Kidney (tissue), 14 donors: Measurements from ENCODE around the gene PPFIA4. TPM values are rescaled to one million over a fixed set of nuclear protein-coding genes. Genes with fewer than 3 reads are reported as not detected.

Experiments
- DNase-seq, 5 donors: peaks; one replicate each; pipeline ENCODE4 v3.0.0-alpha.2; 2013 to 2020
- FAIRE-seq: peaks from 2 replicates; lab custom pipeline; 2012; peaks lifted over from hg19 to GRCh38; lab: Jason Lieb, UNC
- H3K27ac ChIP-seq, 2 donors: one replicate each; pipeline ENCODE4 v1.7.0; 2013; ENCODE audit warnings: low read depth in 2 of 2, low read length in 2 of 2, inconsistent platforms in 1 of 2
- H3K27me3 ChIP-seq: one replicate; pipeline ENCODE4 v1.7.1; 2013; ENCODE audit warnings: low read length, inconsistent platforms; ENCODE audit not compliant: control insufficient read depth, insufficient read depth
- H3K36me3 ChIP-seq, 3 donors: one replicate each; pipeline versions ENCODE4 v1.7.0 to v1.7.1; 2013; ENCODE audit warnings: low read length in 3 of 3, control low read depth in 1 of 3, inconsistent platforms in 1 of 3; ENCODE audit not compliant: insufficient read depth in 3 of 3, control insufficient read depth in 2 of 3
- H3K4me1 ChIP-seq, 3 donors: one replicate each; pipeline versions ENCODE4 v1.7.0 to v1.7.1; 2013; ENCODE audit warnings: low read length in 3 of 3, inconsistent platforms in 1 of 3, low read depth in 1 of 3; ENCODE audit not compliant: control insufficient read depth in 2 of 3, insufficient read depth in 2 of 3
- H3K4me3 ChIP-seq, 3 donors: one replicate each; pipeline versions ENCODE4 v1.7.0 to v1.8.1; 2013; ENCODE audit warnings: low read length in 3 of 3, control low read depth in 1 of 3, inconsistent platforms in 1 of 3
- H3K9ac ChIP-seq, 3 donors: one replicate each; pipeline versions ENCODE4 v1.7.0 to v1.7.1; 2013; ENCODE audit warnings: low read length in 3 of 3, control low read depth in 1 of 3, inconsistent platforms in 1 of 3
- H3K9me3 ChIP-seq, 3 donors: one replicate each; pipeline versions ENCODE4 v1.7.0 to v1.7.1; 2013; ENCODE audit warnings: low read length in 3 of 3, control low read depth in 1 of 3, inconsistent platforms in 1 of 3; ENCODE audit not compliant: control insufficient read depth in 2 of 3, insufficient read depth in 1 of 3
- CTCF ChIP-seq: IDR thresholded peaks from 3 replicates; pipeline ENCODE4 v1.5.1; 2012; ENCODE audit warnings: mild to moderate bottlenecking, moderate library complexity, borderline replicate concordance; ENCODE audit not compliant: insufficient read depth; ENCODE audit errors: extremely low read depth
- intact Hi-C: fragments of 100-400 bp; cut with DNase I; formaldehyde crosslinking; loops from one replicate; pipeline ENCODE4 v1.11.1; 2022
- polyA plus RNA-seq: library from polyadenylated mRNA; stranded (reverse); fragments of 350-450 nt; fragmentation: Illumina TruSeq; extraction: RNeasy Lipid Tissue Mini Kit (QIAGEN cat#74804); gene quantifications from one replicate; pipeline ENCODE4 v1.2.3, GENCODE V29; 2014; ENCODE audit warnings: low read depth, low replicate concordance; ENCODE audit not compliant: insufficient read depth
- total RNA-seq: library from RNA; stranded (reverse); fragmentation: NEBNext Ultra II Directional; extraction: Animal tissue kit (Norgen Biotek cat#: 25700); gene quantifications from one replicate; pipeline ENCODE4 v1.2.1, GENCODE V29; 2021
- donor health status: control.
- donor health status: control.
- donor health status: control.
- donor health status: control.
- donor health status: control.
- donor health status: DM: yes; HTN: yes; CAD: no.
- donor health status: Normal renal cell carcinoma (clear cell type).

PPFIA4 gene
- total and polyA plus RNA-seq, 2 donors from 2014 or later: 1.7 to 5.2 TPM

DNA sequence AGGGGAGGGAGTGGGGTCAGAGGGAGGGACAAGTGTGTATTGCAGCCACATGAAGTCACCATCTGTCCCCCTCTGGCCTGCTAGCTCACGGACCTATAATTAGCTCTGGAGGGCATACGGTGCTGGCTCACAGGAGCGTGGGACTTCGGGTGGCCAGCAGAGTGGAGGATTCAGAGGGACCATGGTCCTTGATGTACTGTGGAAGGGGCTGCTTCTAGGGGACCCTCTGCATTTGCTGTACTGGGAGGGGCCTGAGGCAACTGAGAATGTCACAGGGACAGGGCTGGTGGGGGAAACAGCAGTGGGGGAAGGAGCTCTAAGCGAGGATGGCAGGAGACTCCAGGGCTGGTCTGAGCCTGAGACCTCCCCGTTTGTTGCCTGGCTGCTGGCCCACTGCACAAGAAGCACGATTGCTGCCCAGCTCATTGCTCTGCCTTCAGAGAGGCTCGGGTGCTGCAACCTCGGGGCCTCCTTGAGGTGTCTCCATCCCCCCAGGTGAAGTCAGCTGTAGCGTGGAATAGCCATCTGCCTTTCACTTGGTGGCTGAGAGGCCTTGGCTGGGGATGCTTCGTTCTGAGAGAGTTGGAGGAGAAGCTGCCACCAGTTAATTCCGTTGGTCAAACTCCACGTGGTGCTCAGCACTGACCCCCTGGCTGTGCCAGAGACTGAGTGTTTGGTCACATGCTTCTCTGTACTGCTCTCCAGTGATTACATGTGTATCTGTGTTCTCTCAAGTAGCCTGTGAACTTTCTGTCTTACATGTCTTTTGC lies 2.7 kb downstream of the PPFIA4 start:
- FAIRE-seq (no peak), DNase-seq (peak in 1 of 5 donors; percentile 62)
- Histone ChIP-seq H3K4me1 (peaks cover 0 to 8% (median 0%) of the 10 kb centered on the region in 3 donors), H3K27me3 (no peaks in the 10 kb centered on the region), H3K9ac (no peak overlapping the region), H3K4me3 (no peak overlapping the region), H3K27ac (no peak overlapping the region), H3K9me3 (no peaks in the 10 kb centered on the region), H3K36me3 (peaks cover 2 to 4% (median 3%) of the 10 kb centered on the region in 3 donors)
- intact Hi-C loops: no loop called here
- no peak for TF ChIP-seq CTCF

DNA sequence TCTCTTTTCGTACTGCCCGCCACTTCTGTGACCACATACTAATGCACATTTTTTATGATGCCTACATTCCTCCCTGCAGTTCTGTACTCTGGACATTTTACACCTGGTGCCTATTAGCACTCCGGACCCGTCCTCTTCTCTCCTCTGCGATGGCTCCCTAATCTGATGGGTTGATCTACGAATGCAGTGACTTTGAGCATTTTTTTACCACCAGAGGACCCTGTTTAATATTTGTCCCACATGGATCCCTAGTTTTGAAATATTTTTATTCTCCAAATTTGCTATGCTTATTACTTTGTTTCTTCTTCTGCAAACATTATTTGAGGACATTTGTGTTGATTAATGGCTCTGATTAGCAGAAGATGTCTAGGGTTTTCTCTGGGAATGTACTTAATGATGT lies 5.2 kb downstream of the PPFIA4 start:
- no peaks in the 10 kb centered on the region for H3K27me3 ChIP-seq
- no peak for DNase-seq
- H3K9ac ChIP-seq: no peak overlapping the region
- H3K4me1 ChIP-seq: peaks cover 0 to 5% (median 0%) of the 10 kb centered on the region in 3 donors
- no peak for FAIRE-seq
- TF ChIP-seq CTCF: no peak
- intact Hi-C loops: no loop called here
- no peak overlapping the region for H3K4me3 ChIP-seq
- no peaks in the 10 kb centered on the region for H3K36me3 ChIP-seq
- no peaks in the 10 kb centered on the region for H3K9me3 ChIP-seq
- no peak overlapping the region for H3K27ac ChIP-seq

GRCh38 chr1:203033287-203033686 lies 7.0 kb downstream of the PPFIA4 start:
- FAIRE-seq (no peak), DNase-seq (peak in 1 of 5 donors; percentile 12)
- Histone ChIP-seq H3K27ac (no peak overlapping the region), H3K4me1 (no peaks in the 10 kb centered on the region), H3K27me3 (no peaks in the 10 kb centered on the region), H3K4me3 (no peak overlapping the region), H3K9me3 (no peaks in the 10 kb centered on the region), H3K9ac (no peak overlapping the region), H3K36me3 (no peaks in the 10 kb centered on the region)
- TF ChIP-seq CTCF: no peak
- intact Hi-C loops: no loop called here
